Peyer's patch (tissue), 4 donors: ENCODE data around the gene BMPR1A.
A peak's percentile ranks its signal among the peaks of the same experiment; 100 is the strongest.

ENCODE experiments used
- CTCF ChIP-seq, 6 experiments: fragments of 450-650 bp in 4 of 6; fragments of 200-600 bp in 2 of 6; sonication (generic) in 1 of 6; IDR thresholded peaks; one replicate each; pipeline ENCODE4 v1.5.1; 2017 to 2019; ENCODE audit warnings: antibody characterized with exemption in 6 of 6, mild to moderate bottlenecking in 3 of 6, moderate library complexity in 1 of 6
- POLR2A ChIP-seq, 2 donors: fragments of 450-650 bp; IDR thresholded peaks; one replicate each; pipeline ENCODE4 v1.5.1; 2017; ENCODE audit warnings: antibody characterized with exemption in 2 of 2, mild to moderate bottlenecking in 2 of 2, moderate library complexity in 2 of 2

- TF ChIP-seq CTCF (IDR thresholded peaks at IDR 0.05) (peak in 3 of 6 experiments; percentile 24 to 34 (median 28)), POLR2A (IDR thresholded peaks at IDR 0.05) (no peak)
These were observed 37.3 kb downstream of the BMPR1A start for GRCh38 chr10:86793696-86794095.
